ENCODE measurements around the gene STK32C.
A peak's percentile ranks its signal among the peaks of the same experiment; 100 is the strongest.
"Not testable (repeated sequence)": the region's sequence is repeated elsewhere in the genome, so short reads cannot be mapped to it uniquely, and the experiment has no call there.

Gene STK32C

DNA sequence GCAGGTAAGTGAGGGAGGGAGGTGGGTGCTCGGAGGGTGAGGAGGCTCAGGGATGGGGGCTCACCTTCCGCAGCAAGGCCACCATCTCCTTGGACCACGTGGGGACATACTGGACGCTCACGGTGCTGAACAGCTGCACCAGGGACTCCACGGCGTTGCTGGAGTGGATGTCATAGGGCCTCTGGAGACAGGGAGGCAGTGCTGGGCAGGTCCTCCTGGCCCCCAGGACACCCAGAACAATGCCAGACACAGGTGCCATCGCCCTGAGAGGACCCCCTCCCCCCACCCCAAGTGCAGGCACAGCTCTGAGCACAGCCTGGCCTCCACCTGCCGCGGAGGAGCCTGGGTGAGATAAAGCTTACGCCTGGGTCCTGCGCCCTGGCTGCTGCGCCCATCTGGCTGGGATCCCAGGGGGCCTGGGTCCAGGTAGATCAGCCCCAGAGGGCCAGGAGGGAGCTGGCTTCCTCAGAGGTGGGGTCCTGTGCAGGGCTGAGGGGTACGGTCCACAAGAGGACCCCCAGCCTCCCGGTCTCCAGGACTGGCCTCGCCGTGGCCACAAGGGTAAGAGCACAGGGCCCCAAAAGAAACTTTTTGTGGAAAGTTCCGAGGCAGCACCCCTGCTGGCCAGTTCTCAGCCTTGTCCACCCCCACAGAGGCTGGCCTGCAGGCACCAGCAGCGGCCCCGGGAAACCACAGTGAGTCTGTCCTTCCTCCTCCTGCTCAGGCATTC is 83.2 kb downstream of the STK32C start:
- no peak for TF ChIP-seq POU2F2 (IDR thresholded peaks at IDR 0.05; ENCODE audit: low read depth, low read length)
- TF ChIP-seq TAF1 (IDR thresholded peaks at IDR 0.05; ENCODE audit: low read depth, low read length) = no peak
- FAIRE-seq = no peak

DNA sequence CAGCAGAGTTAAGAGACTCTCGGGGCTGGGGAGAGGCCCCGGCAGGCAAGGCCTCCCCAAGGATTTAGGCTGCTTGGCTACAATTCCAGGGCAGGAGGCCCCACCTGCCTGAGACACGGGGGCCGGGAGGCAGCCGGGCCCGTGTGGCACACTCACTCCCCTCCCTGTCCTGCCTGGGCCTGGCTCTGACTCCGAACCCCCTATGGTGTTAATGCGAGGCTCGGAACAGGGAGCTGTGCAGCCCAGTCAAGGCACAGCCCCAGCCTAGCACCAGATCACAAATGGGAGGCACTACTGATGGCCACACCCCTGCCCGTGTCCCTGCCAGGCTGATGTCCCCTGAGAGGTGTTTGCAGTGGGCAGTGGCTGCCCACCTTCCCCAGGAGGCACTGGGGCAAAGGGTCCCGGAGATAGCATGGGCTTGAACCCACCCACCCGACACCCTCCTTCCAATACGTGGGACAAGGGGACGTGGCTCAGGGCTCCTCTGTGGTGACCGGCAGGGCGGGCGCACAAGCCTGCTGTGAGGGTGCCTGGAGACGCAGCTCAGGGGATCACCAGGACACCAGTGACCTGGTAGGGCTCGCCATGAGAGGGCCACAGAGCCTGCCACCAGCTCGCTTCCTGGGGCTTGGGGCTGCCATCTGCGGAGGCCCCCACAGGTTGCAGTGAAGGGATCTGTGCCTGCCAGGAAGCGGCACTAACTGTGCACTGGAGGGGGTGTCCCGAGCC is 84.0 kb downstream of the STK32C start:
- no peak for TF ChIP-seq POLR2A (IDR thresholded peaks at IDR 0.05; ENCODE audit: low read depth, low read length)
- TF ChIP-seq TAF1 (IDR thresholded peaks at IDR 0.05; ENCODE audit: low read depth, low read length) = no peak
- TF ChIP-seq POLR2AphosphoS5 (IDR thresholded peaks at IDR 0.05; ENCODE audit: low read depth, low read length) = no peak
- no peak for TF ChIP-seq POU2F2 (IDR thresholded peaks at IDR 0.05; ENCODE audit: low read depth, low read length)
- TF ChIP-seq PAX5 (IDR thresholded peaks at IDR 0.05; ENCODE audit: insufficient read depth, low read length, severe bottlenecking) = no peak
- no peak for TF ChIP-seq SPI1 (IDR thresholded peaks at IDR 0.05; ENCODE audit: low read depth, low read length)
- DNase-seq (ENCODE audit: insufficient read length, low spot score) (no peak), FAIRE-seq (no peak)

More for the DNA sequence above, 83.2 kb downstream of the STK32C start:
- DNase-seq (ENCODE audit: insufficient read length, low spot score) = no peak

DNA sequence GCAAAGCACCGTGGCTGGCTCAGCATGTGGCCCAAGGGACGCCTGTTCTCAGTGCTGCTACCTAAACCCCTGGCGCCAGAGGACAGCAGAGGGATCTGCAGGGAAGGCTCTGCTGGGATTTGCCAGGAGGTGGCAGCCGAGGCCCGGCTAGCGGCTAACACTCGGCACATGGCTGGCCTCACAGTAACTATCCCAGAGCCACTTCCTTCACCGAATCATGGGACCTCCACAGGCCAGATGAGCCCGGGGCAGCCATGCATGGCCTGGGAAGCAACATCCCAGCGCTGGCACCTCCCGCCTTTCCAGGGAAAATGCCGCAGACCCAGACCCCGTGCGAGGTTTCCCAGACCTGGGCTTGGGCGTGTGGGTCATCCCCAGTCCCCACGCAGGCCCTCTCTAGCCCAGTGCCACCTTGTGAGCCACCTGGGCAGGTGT is 84.6 kb downstream of the STK32C start:
- no peak for TF ChIP-seq TAF1 (IDR thresholded peaks at IDR 0.05; ENCODE audit: low read depth, low read length)
- TF ChIP-seq POLR2AphosphoS5 (IDR thresholded peaks at IDR 0.05; ENCODE audit: low read depth, low read length) = no peak
- no peak for TF ChIP-seq POU2F2 (IDR thresholded peaks at IDR 0.05; ENCODE audit: low read depth, low read length)
- no peak for TF ChIP-seq PAX5 (IDR thresholded peaks at IDR 0.05; ENCODE audit: insufficient read depth, low read length, severe bottlenecking)
- no peak for TF ChIP-seq SPI1 (IDR thresholded peaks at IDR 0.05; ENCODE audit: low read depth, low read length)
- TF ChIP-seq POLR2A (IDR thresholded peaks at IDR 0.05; ENCODE audit: low read depth, low read length) = no peak
- DNase-seq (ENCODE audit: insufficient read length, low spot score) (peak; percentile 78), FAIRE-seq (peak; percentile 68)

DNA sequence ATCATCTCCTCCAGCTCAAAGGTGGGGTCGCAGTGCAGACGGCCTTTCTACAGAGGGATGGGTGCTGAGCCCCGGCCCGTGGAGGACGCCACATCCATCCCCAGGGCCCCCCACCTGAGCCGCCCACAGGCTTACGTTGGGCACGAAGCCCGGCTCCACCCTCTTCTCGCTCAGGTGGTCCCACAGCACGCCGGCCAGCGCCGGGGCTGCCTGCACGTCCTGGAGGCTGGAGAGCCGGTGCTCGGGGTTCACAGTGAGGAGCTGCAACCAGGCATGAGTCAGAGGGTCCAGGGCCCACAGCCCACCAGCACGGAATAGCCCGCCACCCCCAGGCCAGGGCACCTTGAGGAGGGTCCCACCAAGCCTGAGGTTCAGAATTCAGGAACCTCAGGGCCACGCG is 85.0 kb downstream of the STK32C start:
- no peak for FAIRE-seq
- no peak for DNase-seq (ENCODE audit: insufficient read length, low spot score)
- TF ChIP-seq POLR2AphosphoS5 (IDR thresholded peaks at IDR 0.05; ENCODE audit: low read depth, low read length) (no peak), POLR2A (IDR thresholded peaks at IDR 0.05; ENCODE audit: low read depth, low read length) (no peak), PAX5 (IDR thresholded peaks at IDR 0.05; ENCODE audit: insufficient read depth, low read length, severe bottlenecking) (no peak), POU2F2 (IDR thresholded peaks at IDR 0.05; ENCODE audit: low read depth, low read length) (no peak), TAF1 (IDR thresholded peaks at IDR 0.05; ENCODE audit: low read depth, low read length) (no peak), SPI1 (IDR thresholded peaks at IDR 0.05; ENCODE audit: low read depth, low read length) (no peak)

DNA sequence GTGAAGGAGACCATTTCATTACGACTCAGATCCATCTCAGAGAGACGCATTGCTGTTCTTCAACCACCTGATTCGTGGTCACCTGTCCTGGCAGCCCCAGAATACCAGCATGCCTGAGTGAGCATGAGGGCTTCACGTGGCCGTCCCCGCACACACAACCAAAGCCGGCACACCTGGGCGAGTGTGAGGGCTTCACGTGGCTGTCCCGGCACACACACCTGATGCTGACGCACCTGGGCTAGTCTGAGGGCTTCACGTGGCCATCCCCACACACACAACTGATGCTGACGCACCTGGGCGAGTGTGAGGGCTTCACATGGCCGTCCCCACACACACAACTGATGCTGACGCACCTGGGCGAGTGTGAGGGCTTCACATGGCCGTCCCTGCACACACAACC is 86.8 kb downstream of the STK32C start:
- FAIRE-seq; DNase-seq (ENCODE audit: insufficient read length, low spot score): not testable (repeated sequence)

DNA sequence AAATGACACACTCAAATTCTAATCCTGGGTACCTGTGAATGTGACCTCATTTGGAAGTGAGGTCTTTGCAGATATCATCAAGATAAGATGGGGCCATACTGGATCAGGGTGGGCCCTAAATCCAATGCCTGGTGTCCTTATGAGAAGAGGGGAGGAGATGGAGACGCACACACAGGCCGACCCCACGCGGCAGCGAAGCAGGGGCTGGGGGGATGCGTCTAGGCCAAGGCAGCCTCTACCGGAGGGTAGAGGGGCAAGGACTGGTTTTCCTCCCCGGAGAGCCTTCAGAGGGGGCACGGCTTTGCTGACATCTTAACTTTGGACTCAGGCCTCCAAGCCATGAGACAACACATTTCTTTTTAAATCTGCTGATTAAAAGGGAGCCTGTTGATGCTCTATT is 87.7 kb downstream of the STK32C start:
- DNase-seq (ENCODE audit: insufficient read length, low spot score) = no peak
- TF ChIP-seq TAF1 (IDR thresholded peaks at IDR 0.05; ENCODE audit: low read depth, low read length) = no peak
- TF ChIP-seq PAX5 (IDR thresholded peaks at IDR 0.05; ENCODE audit: insufficient read depth, low read length, severe bottlenecking) = no peak
- FAIRE-seq = no peak

DNA sequence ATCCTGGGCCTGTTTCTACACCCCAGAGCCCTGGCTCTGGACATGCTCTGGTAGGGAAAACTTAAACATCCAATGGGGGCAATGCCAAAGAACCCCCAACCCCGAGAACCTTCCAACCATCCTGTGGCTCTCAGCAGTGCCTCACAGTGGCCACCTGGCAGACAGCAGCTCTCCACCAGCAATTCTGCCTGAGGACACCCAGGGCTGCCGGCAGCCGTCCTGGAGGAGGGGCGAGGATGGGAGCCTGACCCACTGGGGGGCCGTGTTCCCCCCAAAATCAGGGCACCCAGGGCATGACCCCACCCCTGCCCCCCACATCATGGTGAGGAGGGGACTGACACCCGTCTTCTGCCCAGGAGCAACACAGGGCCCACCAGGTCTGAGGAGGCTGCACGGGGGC is 88.3 kb downstream of the STK32C start:
- TF ChIP-seq PAX5 (IDR thresholded peaks at IDR 0.05; ENCODE audit: insufficient read depth, low read length, severe bottlenecking) (no peak), TAF1 (IDR thresholded peaks at IDR 0.05; ENCODE audit: low read depth, low read length) (no peak), POLR2A (IDR thresholded peaks at IDR 0.05; ENCODE audit: low read depth, low read length) (no peak), POU2F2 (IDR thresholded peaks at IDR 0.05; ENCODE audit: low read depth, low read length) (no peak), POLR2AphosphoS5 (IDR thresholded peaks at IDR 0.05; ENCODE audit: low read depth, low read length) (no peak), SPI1 (IDR thresholded peaks at IDR 0.05; ENCODE audit: low read depth, low read length) (no peak)
- no peak for FAIRE-seq
- DNase-seq (ENCODE audit: insufficient read length, low spot score) = no peak

DNA sequence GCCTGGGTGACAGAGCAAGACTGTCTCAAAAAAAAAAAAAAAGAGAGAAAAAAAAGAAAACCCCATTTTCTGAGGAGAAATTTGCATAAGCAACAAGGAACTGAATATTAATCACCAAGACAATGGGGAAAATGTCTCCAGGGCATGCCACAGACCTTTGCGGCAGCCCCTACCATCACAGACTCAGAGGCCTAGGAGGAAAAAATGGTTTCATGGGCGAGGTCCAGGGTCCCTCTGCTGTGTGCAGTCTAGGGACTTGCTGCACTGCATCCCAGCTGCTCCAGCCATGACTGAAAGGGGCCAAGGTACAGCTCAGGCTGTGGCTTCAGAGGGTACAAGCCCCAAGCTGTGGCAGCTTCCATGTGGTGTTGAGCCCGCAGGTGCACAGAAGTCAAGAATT is 91.3 kb downstream of the STK32C start:
- DNase-seq (ENCODE audit: insufficient read length, low spot score); FAIRE-seq: not testable (repeated sequence)

DNA sequence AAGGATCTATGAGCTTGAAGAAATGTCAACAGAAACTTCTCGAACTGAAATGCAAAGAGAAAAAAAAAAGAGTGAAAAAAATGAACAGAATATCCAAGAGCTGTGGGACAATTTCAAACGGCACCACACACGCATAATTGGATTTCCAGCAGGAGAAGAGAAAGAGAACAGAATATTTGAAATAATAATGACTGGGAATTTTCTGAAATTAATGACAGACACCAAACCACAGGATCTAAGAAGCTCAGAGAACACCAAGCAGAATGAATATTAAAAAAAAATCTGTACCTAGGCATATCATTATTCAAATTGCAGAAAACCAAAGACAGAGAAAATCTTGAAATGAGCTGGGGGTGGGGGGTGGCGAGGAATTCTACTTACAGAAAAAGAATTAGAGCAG is 93.8 kb downstream of the STK32C start:
- DNase-seq (ENCODE audit: insufficient read length, low spot score) = no peak
- no peak for TF ChIP-seq POLR2A (IDR thresholded peaks at IDR 0.05; ENCODE audit: low read depth, low read length)
- TF ChIP-seq POU2F2 (IDR thresholded peaks at IDR 0.05; ENCODE audit: low read depth, low read length) = no peak
- no peak for TF ChIP-seq SPI1 (IDR thresholded peaks at IDR 0.05; ENCODE audit: low read depth, low read length)
- TF ChIP-seq TAF1 (IDR thresholded peaks at IDR 0.05; ENCODE audit: low read depth, low read length) = no peak
- TF ChIP-seq PAX5 (IDR thresholded peaks at IDR 0.05; ENCODE audit: insufficient read depth, low read length, severe bottlenecking) = no peak
- no peak for TF ChIP-seq POLR2AphosphoS5 (IDR thresholded peaks at IDR 0.05; ENCODE audit: low read depth, low read length)
- FAIRE-seq = no peak

DNA sequence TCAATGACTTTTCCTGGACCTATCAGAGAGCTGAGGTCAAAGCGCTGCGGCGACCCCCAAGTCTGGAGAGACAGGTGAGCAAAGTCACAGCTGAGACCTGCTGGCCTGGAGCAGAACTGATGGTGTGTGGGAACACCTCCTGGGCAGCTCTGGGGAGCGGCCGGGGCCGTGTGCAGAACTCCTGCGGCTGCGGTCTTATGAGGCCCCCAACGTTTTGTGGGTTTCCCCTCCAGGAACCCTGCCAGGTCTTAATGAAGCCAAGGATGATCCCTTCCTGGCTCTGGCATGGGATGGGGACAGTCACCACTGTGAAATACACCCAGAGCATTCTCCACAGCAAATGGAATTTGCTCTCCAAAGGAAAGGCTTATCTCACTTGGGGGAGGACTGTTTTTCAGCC is 94.9 kb downstream of the STK32C start:
- TF ChIP-seq POU2F2 (IDR thresholded peaks at IDR 0.05; ENCODE audit: low read depth, low read length) (no peak), SPI1 (IDR thresholded peaks at IDR 0.05; ENCODE audit: low read depth, low read length) (no peak), POLR2A (IDR thresholded peaks at IDR 0.05; ENCODE audit: low read depth, low read length) (no peak), TAF1 (IDR thresholded peaks at IDR 0.05; ENCODE audit: low read depth, low read length) (no peak), PAX5 (IDR thresholded peaks at IDR 0.05; ENCODE audit: insufficient read depth, low read length, severe bottlenecking) (no peak), POLR2AphosphoS5 (IDR thresholded peaks at IDR 0.05; ENCODE audit: low read depth, low read length) (no peak)
- DNase-seq (ENCODE audit: insufficient read length, low spot score) (no peak), FAIRE-seq (no peak)
